Mucosa of rectum (tissue), 2 donors: Measurements from ENCODE around the gene CRLF3.
"Not testable (repeated sequence)": the region's sequence is repeated elsewhere in the genome, so short reads cannot be mapped to it uniquely, and the experiment has no call there.

Source experiments
- H3K27ac ChIP-seq, 2 donors: one replicate each; pipeline ENCODE4 v1.7.0; 2013; ENCODE audit warnings: inconsistent platforms in 2 of 2, low read depth in 2 of 2, low read length in 2 of 2
- H3K27me3 ChIP-seq, 2 donors: one replicate each; pipeline ENCODE4 v1.7.0; 2013; ENCODE audit warnings: low read length in 2 of 2; ENCODE audit not compliant: control insufficient read depth in 2 of 2, insufficient read depth in 2 of 2
- H3K36me3 ChIP-seq, 2 donors: one replicate each; pipeline ENCODE4 v1.7.0; 2013; ENCODE audit warnings: low read length in 2 of 2; ENCODE audit not compliant: control insufficient read depth in 2 of 2, insufficient read depth in 2 of 2
- H3K4me1 ChIP-seq, 2 donors: one replicate each; pipeline ENCODE4 v1.7.0; 2013; ENCODE audit warnings: low read length in 2 of 2, mild to moderate bottlenecking in 1 of 2; ENCODE audit not compliant: control insufficient read depth in 2 of 2, insufficient read depth in 2 of 2
- H3K4me3 ChIP-seq, 2 donors: one replicate each; pipeline ENCODE4 v1.7.0; 2013; ENCODE audit warnings: low read length in 2 of 2
- H3K9ac ChIP-seq, 2 donors: one replicate each; pipeline ENCODE4 v1.7.0; 2013; ENCODE audit warnings: low read length in 2 of 2, low read depth in 1 of 2, mild to moderate bottlenecking in 1 of 2
- H3K9me3 ChIP-seq, 2 donors: one replicate each; pipeline ENCODE4 v1.7.0; 2013; ENCODE audit warnings: low read length in 2 of 2; ENCODE audit not compliant: control insufficient read depth in 2 of 2
- donor health status: healthy.
- donor health status: Normal muscosa, but diverticular disease.

CRLF3 gene

GRCh38 chr17:30816165-30816564 lies 8.3 kb downstream of the CRLF3 start:
- Histone ChIP-seq H3K9me3 (no peaks in the 10 kb centered on the region), H3K9ac (no peak overlapping the region), H3K36me3 (no peaks in the 10 kb centered on the region), H3K27ac (no peak overlapping the region), H3K27me3 (no peaks in the 10 kb centered on the region), H3K4me3 (no peak overlapping the region), H3K4me1 (peaks cover 4 to 9% of the 10 kb centered on the region in 2 donors)

DNA sequence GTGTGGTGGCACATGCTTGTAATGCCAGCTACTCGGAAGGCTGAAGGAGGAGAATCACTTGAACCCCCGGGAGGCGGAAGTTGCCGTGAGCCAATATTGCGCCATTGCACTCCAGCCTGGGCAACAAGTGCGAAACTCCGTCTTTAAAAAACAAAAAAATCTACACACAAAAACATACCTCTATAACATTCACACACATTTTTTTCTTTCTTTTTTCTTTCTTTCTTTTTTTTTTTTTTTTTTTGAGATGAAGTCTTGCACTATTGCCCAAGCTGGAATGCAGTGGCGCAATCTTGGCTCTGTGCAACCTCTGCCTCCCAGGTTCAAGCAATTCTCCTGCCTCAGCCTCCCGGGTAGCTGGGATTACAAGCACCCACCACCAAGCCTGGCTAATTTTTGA lies 9.6 kb downstream of the CRLF3 start:
- not testable (repeated sequence) for H3K4me3 ChIP-seq, H3K27ac ChIP-seq, H3K27me3 ChIP-seq, H3K9me3 ChIP-seq, H3K36me3 ChIP-seq, H3K4me1 ChIP-seq, H3K9ac ChIP-seq

GRCh38 chr17:30814236-30814635 lies 10.3 kb downstream of the CRLF3 start:
- H3K27me3 ChIP-seq, H3K27ac ChIP-seq, H3K36me3 ChIP-seq, H3K9ac ChIP-seq, H3K9me3 ChIP-seq, H3K4me3 ChIP-seq, H3K4me1 ChIP-seq: not testable (repeated sequence)

DNA sequence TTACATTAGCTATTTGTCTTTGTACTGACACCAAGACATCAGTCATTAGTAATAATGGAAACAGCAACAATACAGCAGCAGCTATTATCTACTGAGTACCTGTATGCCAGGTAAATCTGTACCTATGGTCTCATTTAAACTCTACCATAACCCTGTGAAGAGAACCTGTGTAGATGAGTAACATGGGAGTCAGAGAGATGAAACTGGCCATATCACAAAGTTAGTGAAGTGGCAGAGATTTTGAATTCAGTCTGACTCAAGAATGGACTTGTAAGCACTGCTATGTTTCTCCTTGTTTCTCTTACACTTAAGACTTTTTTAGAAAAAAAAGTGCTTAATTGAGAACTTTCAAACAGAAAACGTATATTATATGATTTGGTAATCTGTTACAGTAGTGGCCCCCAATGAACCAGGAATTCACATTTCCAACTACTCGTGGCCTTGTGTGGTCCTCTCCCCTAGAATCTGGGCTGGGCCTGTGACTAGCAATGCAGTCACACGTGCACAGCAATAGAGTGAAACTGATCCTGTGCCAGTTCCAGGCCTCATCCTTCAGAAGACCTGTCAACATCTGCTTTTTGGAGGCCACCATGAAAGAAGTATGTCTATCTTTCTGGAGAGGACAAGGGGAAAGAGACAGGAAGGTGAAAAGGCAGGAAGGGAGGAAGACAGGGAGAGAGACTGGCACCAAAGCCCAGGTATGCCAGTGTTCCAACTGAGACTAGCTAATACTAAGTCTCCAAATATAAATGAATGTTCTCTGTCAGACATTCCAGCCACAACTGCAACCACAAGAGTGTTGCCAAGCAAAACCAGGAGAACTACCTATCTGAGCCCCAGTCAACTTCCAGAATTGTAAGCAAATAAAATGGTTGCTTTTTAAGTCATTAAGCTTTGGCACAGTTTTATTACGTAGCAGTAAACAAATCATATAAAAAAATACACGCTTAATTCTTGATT lies 12.0 kb downstream of the CRLF3 start:
- H3K27me3 ChIP-seq: no peaks in the 10 kb centered on the region
- peaks cover 3 to 7% of the 10 kb centered on the region in 2 donors for H3K36me3 ChIP-seq
- no peak overlapping the region for H3K27ac ChIP-seq
- H3K4me3 ChIP-seq: no peak overlapping the region
- H3K9me3 ChIP-seq: no peaks in the 10 kb centered on the region
- no peak overlapping the region for H3K9ac ChIP-seq
- H3K4me1 ChIP-seq: peaks cover 0 to 6% of the 10 kb centered on the region in 2 donors

GRCh38 chr17:30809867-30810266 lies 14.6 kb downstream of the CRLF3 start:
- no peaks in the 10 kb centered on the region for H3K27me3 ChIP-seq
- no peaks in the 10 kb centered on the region for H3K9me3 ChIP-seq
- peaks cover 3 to 6% of the 10 kb centered on the region in 2 donors for H3K4me1 ChIP-seq
- H3K27ac ChIP-seq: peak overlapping the region; percentile 60 to 78
- H3K36me3 ChIP-seq: peaks cover 3 to 7% of the 10 kb centered on the region in 2 donors
- H3K4me3 ChIP-seq: no peak overlapping the region
- no peak overlapping the region for H3K9ac ChIP-seq

- H3K36me3 ChIP-seq: peaks cover 7 to 10% of the 10 kb centered on the region in 2 donors
- H3K9me3 ChIP-seq: no peaks in the 10 kb centered on the region
- peaks cover 3 to 6% of the 10 kb centered on the region in 2 donors for H3K4me1 ChIP-seq
- peak overlapping the region; percentile 60 to 78 for H3K27ac ChIP-seq
- H3K4me3 ChIP-seq: peak overlapping the region in 1 of 2 donors; percentile 43
- H3K9ac ChIP-seq: no peak overlapping the region
- no peaks in the 10 kb centered on the region for H3K27me3 ChIP-seq
Observed at GRCh38 chr17:30808785-30809286, 15.7 kb downstream of the CRLF3 start.

GRCh38 chr17:30807896-30808295 lies 16.6 kb downstream of the CRLF3 start:
- H3K4me1 ChIP-seq: peaks cover 3 to 6% of the 10 kb centered on the region in 2 donors
- H3K27ac ChIP-seq: no peak overlapping the region
- no peaks in the 10 kb centered on the region for H3K27me3 ChIP-seq
- no peak overlapping the region for H3K4me3 ChIP-seq
- peaks cover 15 to 19% of the 10 kb centered on the region in 2 donors for H3K36me3 ChIP-seq
- no peaks in the 10 kb centered on the region for H3K9me3 ChIP-seq
- H3K9ac ChIP-seq: no peak overlapping the region

- Histone ChIP-seq H3K27me3 (no peaks in the 10 kb centered on the region), H3K9ac (no peak overlapping the region), H3K4me3 (no peak overlapping the region), H3K9me3 (no peaks in the 10 kb centered on the region), H3K36me3 (peaks cover 19 to 28% of the 10 kb centered on the region in 2 donors), H3K4me1 (peaks cover 3% of the 10 kb centered on the region in 2 donors), H3K27ac (no peak overlapping the region)
Observed at GRCh38 chr17:30805944-30806456, 18.5 kb downstream of the CRLF3 start.

GRCh38 chr17:30801671-30802070 lies 22.8 kb downstream of the CRLF3 start:
- no peak overlapping the region for H3K4me3 ChIP-seq
- H3K27ac ChIP-seq: no peak overlapping the region
- H3K4me1 ChIP-seq: peaks cover 0 to 2% of the 10 kb centered on the region in 2 donors
- H3K36me3 ChIP-seq: peaks cover 29 to 38% of the 10 kb centered on the region in 2 donors
- no peaks in the 10 kb centered on the region for H3K27me3 ChIP-seq
- no peaks in the 10 kb centered on the region for H3K9me3 ChIP-seq
- H3K9ac ChIP-seq: no peak overlapping the region

GRCh38 chr17:30796016-30796415 lies 28.5 kb downstream of the CRLF3 start:
- Histone ChIP-seq H3K36me3 (peaks cover 35 to 62% of the 10 kb centered on the region in 2 donors), H3K9me3 (no peaks in the 10 kb centered on the region), H3K27ac (no peak overlapping the region), H3K9ac (no peak overlapping the region), H3K27me3 (no peaks in the 10 kb centered on the region), H3K4me1 (no peaks in the 10 kb centered on the region), H3K4me3 (no peak overlapping the region)
